EL (cell line): Measurements from ENCODE around the gene RASIP1.
"Not testable (repeated sequence)": the region's sequence is repeated elsewhere in the genome, so short reads cannot be mapped to it uniquely, and the experiment has no call there.

Source experiments
- DNase-seq: peaks from one replicate; pipeline ENCODE4 v3.0.0-alpha.2; 2016

The RASIP1 gene

DNA sequence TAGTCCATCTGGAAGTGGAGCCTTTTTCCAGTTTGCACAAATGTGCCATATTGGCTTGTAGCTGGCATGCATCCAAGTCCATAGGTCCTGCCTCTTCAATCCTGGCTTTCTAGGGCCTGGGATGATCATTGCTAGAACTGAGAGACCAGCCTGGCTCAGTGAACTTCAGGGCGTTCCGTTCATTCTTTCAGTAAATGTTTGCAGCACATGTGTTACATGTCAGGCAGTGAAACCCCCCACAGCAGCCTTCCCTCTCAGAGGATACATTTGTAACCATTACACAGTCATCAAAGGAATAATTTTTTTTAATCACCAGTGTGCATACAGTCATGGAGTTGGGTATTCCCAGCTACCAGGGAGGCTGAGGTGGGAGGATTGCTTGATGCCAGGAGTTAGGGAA, 35.0 kb downstream of the RASIP1 start:
- no peak for DNase-seq

DNA sequence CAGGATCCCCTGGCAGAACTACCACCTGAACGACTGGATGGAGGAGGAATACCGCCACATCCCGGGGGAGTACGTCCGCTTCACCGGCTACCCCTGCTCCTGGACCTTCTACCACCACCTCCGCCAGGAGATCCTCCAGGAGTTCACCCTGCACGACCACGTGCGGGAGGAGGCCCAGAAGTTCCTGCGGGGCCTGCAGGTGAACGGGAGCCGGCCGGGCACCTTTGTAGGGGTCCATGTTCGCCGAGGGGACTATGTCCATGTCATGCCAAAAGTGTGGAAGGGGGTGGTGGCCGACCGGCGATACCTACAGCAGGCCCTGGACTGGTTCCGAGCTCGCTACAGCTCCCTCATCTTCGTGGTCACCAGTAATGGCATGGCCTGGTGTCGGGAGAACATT, 37.1 kb downstream of the RASIP1 start:
- no peak for DNase-seq

DNA sequence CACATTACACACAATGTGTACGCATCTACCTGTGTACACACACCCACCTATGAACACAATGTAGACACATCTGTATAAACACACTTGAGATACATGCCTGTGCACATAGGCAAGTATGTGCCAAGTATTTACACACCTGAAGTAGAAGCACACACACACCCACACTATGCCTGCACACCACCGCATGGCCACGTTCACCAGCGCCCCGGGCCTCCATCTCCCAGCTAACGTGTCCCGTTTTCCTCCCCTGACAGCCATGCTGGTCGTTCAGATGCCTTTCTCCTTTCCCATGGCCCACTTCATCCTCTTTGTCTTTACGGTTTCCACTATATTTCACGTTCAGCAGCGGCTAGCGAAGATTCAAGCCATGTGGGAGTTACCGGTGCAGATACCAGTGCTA, 37.7 kb downstream of the RASIP1 start:
- no peak for DNase-seq

DNA sequence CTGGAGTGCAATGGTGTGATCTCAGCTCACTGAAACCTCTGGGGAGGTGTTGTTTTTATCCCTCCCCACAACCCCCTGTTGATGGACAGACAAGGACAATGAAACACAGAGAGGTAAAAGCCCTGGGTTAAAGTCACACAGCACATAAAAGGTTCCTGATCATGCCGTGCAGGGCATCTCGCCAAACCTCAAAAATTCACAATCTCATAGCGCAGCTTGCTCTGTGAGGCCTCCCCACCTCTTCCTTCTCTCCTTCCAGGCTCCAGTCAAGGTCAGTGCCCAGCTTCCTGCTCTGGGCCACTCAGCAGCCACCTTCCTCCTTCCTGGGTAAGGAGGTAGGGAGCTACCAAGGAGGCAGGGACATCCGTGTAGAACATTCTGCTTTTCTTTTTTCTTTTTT, 42.4 kb downstream of the RASIP1 start:
- DNase-seq: peak; percentile 82

DNA sequence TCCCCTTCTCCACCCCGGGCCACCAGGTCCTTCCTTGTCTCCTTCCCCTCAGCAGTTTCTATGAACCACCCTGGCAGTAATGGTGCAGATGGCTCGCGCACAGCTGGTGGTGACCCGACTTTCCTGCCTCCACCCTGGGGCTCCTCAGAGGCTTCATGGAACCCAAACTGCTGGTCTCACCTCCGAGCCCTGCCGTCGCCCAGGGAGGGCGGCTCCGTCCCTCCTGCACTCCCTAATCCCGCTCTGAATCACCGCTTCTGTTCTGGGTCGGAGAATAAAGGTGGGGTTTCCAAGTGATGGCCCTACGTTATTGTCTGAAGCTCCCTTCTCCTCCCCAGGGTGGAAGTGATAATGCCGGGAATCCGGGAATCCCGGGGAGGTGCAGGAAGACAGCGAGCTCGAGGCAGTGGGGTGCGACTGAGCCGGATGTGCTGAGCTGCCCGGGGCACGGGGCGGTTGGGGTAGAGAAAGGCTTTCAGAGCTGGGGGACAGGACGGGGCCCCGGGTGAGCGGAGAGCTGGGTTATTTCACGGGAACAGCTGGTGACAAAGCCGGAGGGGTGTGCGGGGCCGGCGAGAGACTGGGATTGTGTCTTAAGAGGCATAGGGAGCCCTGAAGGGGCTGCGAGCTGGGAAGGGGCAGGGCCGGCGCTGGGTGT, 43.9 kb downstream of the RASIP1 start:
- no peak for DNase-seq

DNA sequence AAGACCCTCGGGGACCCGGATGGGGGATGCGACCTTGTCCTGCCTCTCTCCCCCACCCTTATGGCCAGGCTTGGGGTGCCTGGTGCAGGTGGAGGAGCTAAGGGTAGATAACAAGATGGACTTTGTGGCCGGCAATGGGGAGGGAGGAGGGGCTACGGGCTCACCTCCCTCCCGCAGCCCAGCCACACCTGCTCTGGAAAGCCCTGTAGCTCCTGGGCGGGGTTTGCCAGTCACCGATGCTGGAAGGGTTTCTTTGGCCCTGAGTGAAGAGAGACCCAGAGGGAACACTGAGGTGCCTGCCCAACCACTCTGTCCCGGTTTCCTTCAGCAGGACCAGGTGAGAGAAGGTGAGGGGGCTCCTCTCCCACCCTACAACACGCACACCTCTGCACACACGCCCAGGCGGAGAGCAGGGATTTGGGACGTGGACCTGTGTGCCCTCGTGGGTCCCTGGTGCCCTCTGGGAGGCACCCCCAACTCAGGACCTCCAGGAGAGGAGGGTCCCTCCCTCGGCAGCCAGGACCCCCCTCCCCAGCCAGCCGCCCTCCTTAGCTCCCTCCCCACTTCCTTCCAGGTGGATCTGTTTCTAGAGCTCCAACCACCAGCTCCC, 44.6 kb downstream of the RASIP1 start, which contains the start of gene FUT2:
Gene FUT2, plus strand, starts transcription at position 229 of the 610 bp plus-strand sequence. CDS start 6,986 bp downstream, outside the sequence.
- DNase-seq: no peak

DNA sequence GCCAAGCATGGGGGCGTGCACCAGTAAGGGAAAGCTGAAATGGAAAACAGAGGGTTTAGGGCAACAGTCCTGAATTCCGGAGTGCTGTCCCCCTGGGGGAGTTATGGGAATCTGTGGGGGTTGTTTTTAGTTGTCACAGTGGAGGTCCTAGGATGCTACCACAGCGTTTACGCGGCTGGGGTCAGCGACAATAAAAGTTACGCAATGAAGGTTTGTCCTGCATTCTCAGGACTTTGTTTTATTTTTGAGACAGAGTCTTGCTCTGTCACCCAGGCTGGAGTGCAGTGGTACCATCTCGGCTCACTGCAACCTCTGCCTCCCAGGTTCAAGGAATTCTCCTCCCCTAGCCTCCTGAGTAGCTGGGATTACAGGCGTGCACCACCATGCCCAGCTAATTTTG, 46.8 kb downstream of the RASIP1 start:
- DNase-seq: not testable (repeated sequence)

DNA sequence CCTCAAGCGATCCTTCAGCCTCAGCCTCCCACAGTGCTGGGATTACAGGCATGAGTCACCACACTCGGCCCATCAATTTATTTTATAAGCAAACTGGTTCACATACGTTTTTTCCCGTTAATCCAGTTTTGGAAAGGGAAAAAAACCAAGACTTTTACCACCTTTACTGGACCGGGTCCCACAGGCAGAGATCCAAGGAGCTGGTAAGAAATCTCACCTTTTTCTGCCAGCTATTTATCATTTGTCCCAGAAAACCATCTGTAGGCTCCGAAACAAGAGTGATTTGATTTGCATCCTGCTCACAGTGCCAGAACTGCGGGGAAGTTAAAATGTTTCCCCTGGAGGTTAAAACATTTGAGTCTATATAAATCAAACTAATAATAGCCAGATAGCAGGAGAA, 51.0 kb downstream of the RASIP1 start:
- no peak for DNase-seq

DNA sequence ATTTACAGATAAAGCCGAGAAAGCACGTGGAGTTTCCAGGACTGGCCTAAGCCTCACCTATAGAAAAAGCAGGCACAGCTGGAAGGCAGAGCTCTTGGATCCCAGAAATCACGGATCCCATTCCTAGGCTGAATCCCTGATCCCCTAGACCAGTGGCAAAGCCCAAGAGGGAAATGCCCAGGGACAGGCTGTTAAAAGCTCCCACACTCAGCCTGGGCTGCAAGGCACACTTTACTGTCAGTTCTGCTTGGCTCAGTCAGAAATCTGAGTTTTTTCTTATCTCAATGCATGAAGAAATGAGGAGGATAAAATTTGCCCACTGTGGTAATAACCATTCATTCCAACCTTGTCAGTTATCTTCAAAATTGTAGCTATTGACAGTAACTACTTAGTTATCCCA, 52.6 kb downstream of the RASIP1 start:
- DNase-seq: no peak

DNA sequence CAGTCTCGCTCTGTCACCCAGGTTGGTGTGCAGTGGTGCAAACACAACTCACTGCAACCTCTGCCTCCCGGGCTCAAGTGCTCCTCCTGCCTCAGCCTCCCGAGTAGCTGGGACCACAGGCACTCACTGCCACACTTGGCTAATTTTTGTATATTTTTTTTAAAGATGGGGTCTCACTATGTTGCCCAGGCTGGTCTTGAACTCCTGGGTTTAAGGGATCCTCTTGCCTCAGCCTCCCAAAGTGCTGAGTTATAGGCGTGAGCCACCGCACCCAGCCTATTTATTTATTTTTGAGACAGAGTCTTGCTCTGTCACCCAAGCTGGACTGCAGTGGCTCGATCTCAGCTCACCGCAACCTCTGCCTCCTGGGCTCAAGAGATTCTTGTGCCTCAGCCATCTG, 53.8 kb downstream of the RASIP1 start:
- not testable (repeated sequence) for DNase-seq

DNA sequence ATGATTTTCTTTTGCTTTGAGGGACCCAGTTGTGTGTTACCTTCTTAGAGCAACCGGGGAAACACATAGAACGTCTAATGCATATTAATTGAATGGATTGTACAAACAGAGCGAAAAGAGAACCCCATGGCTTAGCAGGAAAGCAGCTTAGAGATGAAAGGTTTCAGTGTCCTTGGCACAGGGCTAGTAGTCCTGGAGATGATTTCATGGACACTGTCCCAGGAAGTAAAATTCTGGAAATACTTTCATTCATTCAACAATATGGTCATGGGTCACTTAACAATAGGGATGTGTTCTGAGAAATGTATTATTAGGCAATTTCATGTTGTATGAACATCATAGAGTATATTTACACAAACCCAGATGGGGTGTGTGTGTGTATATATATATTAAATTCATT, 54.3 kb downstream of the RASIP1 start:
- DNase-seq: no peak

DNA sequence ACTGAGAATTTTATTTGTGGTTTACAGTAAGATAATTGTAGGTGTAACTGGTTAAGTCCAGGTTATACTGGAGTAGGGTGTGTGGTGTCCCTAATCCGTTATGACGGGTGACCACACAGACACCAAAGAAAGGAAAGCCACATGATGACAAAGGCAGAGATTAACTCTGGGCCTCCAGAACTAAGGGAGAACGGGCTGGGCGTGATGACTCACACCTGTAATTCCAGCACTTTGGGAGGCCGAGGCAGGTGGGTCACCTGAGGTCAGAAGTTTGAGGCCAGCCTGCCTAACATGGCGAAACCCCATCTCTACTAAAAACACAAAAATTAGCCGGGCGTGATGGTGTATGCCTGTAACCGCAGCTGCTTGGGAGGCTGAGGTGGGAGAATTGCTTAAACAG, 54.8 kb downstream of the RASIP1 start:
- DNase-seq: no peak

DNA sequence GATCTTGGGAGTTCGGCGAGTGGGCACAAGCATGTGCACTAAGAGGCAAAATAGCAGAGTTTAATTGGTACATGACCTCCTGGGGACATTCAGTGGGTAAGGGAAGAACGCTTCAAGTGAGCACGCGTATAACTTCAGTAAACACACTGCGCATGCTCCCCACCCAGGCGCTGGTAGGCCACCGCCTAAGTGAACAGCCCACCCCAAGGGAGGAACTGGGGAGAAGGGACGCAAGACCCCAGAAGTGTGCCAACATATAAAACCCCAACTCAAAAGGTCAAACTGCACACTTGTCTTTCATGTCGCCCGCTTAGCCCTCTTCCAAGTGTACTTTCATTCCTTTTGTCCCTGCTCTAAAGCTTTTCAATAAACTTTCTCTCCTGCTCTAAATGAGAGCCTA, 57.1 kb downstream of the RASIP1 start:
- DNase-seq: peak; percentile 55

DNA sequence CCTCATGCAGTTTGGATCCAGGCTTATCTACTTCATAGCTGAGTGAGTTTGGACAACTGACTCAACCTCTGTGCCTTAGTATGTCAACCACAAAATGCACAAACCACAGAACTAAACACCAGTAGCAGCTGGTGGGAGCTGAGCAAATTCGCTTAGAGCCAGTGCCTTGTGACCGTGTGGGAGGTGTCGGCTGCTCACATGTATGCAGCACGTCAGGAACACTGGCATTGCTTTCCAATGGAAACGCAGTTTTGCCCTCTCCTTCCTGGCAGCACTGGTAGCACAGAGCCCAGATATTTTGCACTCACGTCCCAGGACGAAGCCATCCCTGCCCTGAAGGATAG, 59.3 kb downstream of the RASIP1 start:
- DNase-seq: peak; percentile 32

DNA sequence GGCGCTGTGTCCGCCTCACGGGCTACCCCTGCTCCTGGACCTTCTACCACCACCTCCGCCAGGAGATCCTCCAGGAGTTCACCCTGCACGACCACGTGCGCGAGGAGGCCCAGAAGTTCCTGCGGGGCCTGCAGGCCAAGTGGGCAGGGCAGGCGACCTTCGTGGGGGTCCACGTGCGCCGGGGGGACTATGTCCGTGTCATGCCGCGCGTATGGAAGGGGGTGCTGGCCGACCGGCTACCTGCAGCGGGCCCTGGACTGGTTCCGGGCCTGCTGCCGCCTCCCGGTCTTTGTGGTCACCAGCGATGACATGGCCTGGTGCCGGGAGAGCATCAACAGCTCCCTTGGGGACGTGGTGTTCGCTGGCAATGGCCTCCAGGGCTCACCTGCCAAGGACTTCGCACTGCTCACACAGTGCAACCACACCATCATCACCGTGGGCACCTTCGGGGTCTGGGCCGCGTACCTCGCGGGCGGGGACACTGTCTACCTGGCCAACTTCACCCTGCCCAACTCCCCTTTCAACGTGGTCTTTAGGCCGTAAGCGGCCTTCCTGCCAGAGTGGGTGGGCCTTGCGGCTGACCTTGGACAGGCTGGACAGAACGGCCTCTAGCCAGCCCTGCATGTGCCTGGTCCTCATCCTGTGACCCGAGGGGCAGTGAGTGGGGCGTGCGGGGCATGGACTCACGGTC, 59.8 kb downstream of the RASIP1 start:
- DNase-seq: no peak

DNA sequence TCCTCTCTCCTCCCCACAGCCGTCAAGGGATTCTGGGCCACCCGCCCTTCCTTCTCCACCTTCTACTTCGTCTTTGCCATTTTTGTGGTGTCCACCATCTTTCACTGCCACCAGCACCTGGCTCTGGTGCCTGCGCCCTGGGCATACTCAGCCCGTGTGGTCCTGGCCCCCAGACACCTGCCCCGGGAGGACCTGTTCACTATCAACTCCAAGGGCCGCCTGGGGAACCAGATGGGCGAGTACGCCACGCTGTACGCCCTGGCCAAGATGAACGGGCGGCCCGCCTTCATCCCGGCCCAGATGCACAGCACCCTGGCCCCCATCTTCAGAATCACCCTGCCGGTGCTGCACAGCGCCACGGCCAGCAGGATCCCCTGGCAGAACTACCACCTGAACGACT, 60.4 kb downstream of the RASIP1 start:
- not testable (repeated sequence) for DNase-seq

DNA sequence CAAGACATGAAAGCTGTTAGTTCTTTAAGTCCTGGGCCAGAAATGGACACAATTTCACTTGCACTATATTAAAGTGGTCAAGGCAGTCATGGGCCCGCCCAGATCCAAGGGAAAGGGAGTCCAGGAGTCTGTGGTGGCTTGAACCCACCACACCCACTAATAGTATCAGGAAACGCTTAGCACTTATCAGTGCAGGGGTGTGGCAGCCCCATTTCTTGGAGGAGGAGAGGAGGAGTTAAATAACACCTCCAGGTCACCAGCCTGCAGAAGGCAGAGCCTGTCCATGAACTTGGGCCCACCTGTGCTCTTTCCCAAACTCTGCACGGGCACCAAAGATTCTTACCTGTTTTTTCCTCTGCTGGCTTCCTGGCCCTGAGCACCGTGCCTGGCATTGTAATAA, 62.2 kb downstream of the RASIP1 start:
- DNase-seq: no peak

DNA sequence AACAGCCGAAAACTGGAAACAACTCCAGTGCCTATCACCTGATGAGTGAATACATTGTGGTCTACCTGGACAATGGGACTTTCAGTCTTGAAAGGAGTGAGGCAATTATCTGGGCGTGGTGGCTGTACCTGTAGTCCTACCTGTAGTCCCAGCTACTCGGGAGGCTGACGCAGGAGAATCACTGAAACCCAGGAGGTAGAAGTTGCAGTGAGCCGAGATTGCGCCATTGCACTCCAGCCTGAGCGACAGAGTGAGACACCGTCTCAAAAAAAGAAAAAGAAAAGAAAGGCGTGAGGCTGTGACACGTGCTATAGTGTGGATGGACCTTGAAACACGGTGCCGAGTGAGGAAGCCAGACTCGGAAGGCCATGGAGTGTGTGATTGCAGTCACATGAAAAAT, 63.5 kb downstream of the RASIP1 start:
- DNase-seq: no peak

DNA sequence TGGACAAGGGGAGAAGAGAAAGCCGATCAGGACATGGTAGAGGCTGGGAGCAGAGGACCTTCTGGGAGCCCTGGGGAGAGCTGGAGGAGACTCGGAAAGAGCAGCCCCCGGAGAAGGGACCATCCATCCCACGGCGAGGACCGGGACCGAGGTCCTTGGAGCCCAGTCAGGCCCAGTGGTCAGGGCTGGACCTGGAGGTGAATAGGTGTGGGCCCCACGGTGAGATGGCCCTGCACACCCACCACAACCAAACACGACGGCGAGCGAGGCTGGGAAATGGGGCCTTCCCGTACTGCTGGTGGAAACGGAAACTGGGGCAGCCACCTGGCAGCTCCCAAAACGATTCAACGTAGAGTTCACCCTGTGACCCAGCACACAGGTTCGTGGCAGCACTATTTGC, 63.9 kb downstream of the RASIP1 start:
- DNase-seq: no peak

DNA sequence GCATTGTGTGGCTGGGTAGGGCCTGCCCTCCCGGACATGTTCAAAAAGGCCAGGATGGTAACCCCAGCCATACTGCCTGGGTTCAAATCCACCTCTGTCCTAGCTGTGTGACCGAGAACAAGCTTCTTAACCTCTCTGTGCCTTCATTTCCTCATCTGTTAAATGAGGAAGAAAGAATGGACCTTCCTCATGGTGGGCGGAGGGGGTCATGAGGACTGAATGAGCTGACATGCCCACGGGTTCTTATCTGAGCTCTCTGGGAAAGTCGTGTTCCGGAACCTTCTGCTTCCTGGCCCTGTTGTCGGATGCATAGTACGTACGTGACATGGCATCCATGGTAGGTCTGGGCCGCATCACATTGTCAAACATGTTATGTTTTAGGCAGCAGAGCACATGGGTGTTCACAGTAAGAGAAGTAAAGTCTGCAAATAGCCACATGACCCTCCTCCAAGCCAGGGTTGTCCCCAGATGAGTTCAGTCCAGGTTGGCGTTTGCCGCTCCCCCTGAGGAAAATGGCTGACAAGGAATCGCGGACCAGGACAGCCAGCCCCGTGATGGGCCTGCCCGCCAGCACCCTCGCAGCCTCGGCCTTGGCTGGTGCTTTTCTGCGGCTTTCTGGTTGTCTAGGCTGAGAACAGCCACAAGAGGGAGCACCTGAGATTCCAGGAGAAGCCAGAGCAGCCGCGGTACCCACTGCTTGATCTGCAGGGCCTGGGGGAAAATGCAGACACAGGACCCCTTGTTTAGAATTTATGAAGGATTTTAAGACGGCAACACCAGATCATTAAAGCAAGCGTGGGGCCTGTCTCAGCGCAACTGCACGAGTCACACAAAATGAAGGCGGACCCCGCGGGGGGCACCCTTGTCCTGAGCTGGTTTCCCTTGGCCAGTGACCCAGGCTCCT, 65.2 kb downstream of the RASIP1 start:
- DNase-seq: peak; percentile 87

DNA sequence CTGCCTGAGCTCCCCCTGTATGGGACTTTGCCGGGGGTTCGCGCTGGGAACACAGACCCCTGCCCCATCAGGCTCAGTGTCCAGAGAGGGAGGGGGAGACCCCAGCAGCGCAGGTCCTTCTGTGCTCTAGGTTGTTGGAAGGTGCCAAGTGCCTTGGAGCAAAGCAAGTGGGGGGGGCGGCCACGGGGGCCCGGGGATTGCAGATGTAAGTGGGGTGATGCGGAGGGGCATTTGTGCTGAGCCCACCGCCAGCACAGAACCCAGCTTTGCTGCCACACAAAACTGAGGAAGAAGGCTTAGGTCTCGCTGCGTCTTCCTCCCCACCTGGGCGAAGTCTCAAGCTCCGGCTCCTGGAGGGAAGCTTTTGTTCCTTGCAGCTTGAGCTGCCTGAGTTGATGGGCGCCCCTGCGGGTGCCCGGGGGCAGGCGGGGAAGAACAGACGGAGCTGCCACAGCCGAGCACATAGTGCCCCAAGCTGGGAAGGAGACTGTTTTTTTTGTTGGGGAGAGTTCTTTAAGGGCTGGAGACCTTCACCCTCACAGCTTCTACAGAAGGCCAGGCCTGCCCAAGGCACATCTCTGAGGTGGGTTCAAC, 66.1 kb downstream of the RASIP1 start:
- no peak for DNase-seq

DNA sequence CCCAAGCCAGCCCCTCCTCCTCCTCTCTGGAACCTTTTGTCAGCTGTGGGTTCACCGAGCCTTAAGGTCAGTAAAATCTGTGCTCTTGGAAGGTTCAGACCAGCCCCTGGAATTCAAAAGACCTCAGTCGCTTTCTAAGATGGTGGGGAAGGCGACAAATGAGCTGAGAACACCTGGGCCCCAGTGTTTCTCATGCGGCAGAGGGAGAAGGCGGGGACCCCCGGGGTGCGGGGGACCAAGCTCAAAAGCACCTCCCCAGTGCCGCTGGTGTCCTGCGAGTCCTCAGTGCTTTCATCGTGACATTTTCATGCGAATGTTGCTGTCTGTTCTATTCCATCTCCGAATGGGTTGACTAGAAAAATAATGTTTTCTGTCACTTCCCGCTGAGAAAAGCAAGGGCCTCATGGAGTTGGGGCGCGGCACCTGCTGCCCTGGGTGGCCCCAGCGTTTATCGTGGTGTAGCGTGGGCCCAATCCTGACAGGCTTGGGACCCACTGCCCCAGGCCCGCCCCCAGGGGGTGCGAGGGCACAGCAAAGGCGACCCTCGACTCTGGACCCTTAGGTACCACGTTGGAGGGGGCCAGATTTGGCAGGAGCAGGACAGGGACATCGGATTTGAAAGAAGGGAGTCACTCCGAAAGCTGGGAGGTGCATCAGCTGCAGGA, 66.8 kb downstream of the RASIP1 start:
- DNase-seq: no peak
